ENCODE results near the gene GABRB2. TPM values are rescaled to one million over a fixed set of nuclear protein-coding genes. Genes with fewer than 3 reads are reported as not detected.

GABRB2 gene
- total and polyA plus RNA-seq, 2 of the 13 experiments (the other 11 are each of a cell fraction or from before 2014, with no cell fraction given) = 0.01 TPM; not detected in 1

DNA sequence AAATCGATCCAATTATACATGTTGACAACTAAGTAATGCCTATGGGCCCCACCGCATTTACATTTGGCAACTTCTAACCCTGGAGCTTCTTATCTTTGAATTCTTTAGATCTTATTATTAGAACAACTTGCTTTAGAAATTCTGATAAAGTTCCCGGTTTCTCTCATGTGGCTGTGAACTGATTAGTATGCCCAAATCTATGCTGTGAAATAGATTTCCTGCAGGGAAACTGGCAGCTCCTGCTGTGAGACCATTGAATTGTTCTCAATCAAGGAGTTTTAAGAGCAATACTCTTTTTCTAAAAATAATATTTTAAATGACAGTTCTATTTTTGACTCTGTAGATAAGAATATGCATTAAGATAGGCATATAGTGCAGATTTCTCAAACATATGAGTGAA, 177.5 kb downstream of the GABRB2 start:
- TF ChIP-seq ZBTB21 (CRISPR knock-in tag; IDR thresholded peaks at IDR 0.05) (no peak), EP300 (IDR thresholded peaks at IDR 0.05; ENCODE audit: low read depth in 2 of 2, low read length in 2 of 2) (no peak), EP300 (CRISPR knock-in tag; IDR thresholded peaks at IDR 0.05; ENCODE audit: borderline replicate concordance) (no peak), NFYC (CRISPR knock-in tag; IDR thresholded peaks at IDR 0.05) (no peak), ISL2 (CRISPR knock-in tag; IDR thresholded peaks at IDR 0.05) (no peak), MYC (CRISPR knock-in tag; IDR thresholded peaks at IDR 0.05; ENCODE audit: borderline replicate concordance) (no peak), NBN (conservative IDR thresholded peaks at IDR 0.05) (no peak), ZSCAN31 (CRISPR knock-in tag; IDR thresholded peaks at IDR 0.05; ENCODE audit: low read depth) (no peak)
- TF ChIP-seq, protein P1, sequence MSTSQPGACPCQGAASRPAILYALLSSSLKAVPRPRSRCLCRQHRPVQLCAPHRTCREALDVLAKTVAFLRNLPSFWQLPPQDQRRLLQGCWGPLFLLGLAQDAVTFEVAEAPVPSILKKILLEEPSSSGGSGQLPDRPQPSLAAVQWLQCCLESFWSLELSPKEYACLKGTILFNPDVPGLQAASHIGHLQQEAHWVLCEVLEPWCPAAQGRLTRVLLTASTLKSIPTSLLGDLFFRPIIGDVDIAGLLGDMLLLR (CRISPR knock-in tag; IDR thresholded peaks at IDR 0.05) = no peak
- TF ChIP-seq, protein P2, sequence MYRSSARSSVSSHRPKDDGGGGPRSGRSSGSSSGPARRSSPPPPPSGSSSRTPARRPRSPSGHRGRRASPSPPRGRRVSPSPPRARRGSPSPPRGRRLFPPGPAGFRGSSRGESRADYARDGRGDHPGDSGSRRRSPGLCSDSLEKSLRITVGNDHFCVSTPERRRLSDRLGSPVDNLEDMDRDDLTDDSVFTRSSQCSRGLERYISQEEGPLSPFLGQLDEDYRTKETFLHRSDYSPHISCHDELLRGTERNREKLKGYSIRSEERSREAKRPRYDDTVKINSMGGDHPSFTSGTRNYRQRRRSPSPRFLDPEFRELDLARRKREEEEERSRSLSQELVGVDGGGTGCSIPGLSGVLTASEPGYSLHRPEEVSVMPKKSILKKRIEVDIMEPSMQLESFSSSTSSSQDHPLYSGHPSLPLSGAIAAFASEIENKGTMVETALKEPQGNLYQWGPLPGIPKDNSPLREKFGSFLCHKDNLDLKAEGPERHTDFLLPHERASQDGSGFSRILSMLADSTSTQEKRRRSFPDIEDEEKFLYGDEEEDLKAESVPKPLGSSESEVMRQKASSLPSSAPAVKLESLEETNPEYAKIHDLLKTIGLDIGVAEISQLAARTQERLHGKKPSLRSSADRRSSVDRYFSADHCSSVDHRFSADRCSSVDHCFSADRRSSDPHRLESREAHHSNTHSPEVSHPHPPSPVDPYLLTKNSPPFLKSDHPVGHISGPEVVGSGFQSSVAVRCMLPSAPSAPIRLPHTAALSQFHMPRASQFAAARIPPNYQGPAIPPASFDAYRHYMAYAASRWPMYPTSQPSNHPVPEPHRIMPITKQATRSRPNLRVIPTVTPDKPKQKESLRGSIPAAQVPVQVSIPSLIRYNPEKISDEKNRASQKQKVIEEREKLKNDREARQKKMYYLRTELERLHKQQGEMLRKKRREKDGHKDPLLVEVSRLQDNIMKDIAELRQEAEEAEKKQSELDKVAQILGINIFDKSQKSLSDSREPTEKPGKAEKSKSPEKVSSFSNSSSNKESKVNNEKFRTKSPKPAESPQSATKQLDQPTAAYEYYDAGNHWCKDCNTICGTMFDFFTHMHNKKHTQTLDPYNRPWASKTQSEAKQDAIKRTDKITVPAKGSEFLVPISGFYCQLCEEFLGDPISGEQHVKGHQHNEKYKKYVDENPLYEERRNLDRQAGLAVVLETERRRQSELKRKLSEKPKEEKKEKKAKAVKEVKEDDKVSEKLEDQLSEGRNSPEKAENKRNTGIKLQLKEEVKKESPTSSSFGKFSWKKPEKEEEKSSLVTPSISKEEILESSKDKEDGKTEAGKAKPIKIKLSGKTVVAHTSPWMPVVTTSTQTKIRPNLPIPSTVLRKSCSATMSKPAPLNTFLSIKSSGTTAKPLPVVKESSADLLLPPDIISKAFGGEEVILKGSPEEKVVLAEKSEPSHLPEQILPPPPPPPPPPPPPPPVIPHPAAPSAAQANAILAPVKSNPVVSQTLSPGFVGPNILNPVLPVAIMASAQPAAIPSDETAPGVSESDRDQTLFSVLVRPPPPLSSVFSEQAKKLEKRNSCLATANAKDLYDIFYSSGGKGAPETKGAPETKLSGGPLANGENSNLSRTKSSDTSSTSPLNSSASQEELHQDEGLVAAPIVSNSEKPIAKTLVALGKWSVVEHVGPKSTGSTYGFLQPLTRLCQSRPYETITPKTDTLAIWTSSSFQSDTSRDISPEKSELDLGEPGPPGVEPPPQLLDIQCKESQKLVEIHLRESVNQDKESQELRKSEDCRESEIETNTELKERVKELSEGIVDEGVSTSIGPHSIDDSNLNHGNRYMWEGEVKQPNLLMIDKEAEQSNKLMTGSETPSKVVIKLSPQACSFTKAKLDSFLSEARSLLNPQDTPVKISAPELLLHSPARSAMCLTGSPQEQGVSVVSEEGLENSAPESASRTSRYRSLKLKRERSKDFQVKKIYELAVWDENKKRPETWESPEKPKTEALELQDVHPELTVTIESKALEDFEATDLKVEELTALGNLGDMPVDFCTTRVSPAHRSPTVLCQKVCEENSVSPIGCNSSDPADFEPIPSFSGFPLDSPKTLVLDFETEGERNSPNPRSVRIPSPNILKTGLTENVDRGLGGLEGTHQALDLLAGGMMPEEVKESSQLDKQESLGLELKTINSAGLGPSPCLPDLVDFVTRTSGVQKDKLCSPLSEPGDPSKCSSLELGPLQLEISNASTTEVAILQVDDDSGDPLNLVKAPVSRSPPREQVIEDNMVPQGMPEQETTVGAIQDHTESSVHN (CRISPR knock-in tag; IDR thresholded peaks at IDR 0.05) = no peak
- Histone ChIP-seq H3K27ac (ENCODE audit: extremely low read length, insufficient read depth, low read length) (no peak overlapping the region), H3K9me3 (ENCODE audit: low read length) (no peaks in the 10 kb centered on the region), H4K20me1 (ENCODE audit: insufficient read depth, low read length) (no peaks in the 10 kb centered on the region), H3K36me3 (replicated peaks in 1 of 2; ENCODE audit: control insufficient read depth in 1 of 2, insufficient read depth in 2 of 2, low read length in 2 of 2) (no peaks in the 10 kb centered on the region), H3K4me1 (ENCODE audit: insufficient read depth, low read length) (no peaks in the 10 kb centered on the region), H2AFZ (ENCODE audit: low read length) (no peak overlapping the region), H3K27me3 (ENCODE audit: control insufficient read depth in 1 of 2, insufficient read depth in 2 of 2, low read length in 2 of 2) (no peaks in the 10 kb centered on the region), H3K4me3 (replicated peaks in 1 of 3; ENCODE audit: insufficient read depth in 1 of 3, low read depth in 2 of 3, low read length in 3 of 3) (no peak overlapping the region), H3K4me2 (ENCODE audit: low read depth, low read length) (no peak overlapping the region), H3K79me2 (ENCODE audit: insufficient read depth, low read length) (no peaks in the 10 kb centered on the region), H3K9ac (ENCODE audit: insufficient read depth, low read depth, low read length) (no peak overlapping the region)
- ChIA-PET POLR2A (no interaction called here), CTCF (ENCODE audit: low intra/inter-chr PET ratio, low total read pairs) (no interaction called here)
- ATAC-seq (no peak), DNase-seq (ENCODE audit: low spot score) (no peak), FAIRE-seq (no peak)
- in situ Hi-C loops (cut with HindIII; ENCODE audit: extremely low pct_ligation_motif_present, low pct_unique_long_range_greater_than_20kb) (no loop called here), intact Hi-C loops (cut with micrococcal nuclease; ENCODE audit: unreplicated experiment) (no loop called here)
- 2% methylated on average over 3 of the region's 3 CpGs for WGBS (ENCODE audit: low lambda C conversion rate)
- BruUV-seq (replicated peaks) = no TSS peak
